SH-SY5Y (cell line): ENCODE data around the gene AGR3.

Experiments used
- GATA2 ChIP-seq: IDR thresholded peaks from 2 replicates; pipeline ENCODE4 v1.6.1; 2011; ENCODE audit warnings: mild to moderate bottlenecking, low read depth, low read length
- GATA3 ChIP-seq: IDR thresholded peaks from 2 replicates; pipeline ENCODE4 v1.6.1; 2011; ENCODE audit warnings: low read depth, mild to moderate bottlenecking, low read length, moderate library complexity

AGR3 gene

GRCh38 chr7:16867328-16867727, 14.5 kb downstream of the AGR3 start:
- TF ChIP-seq GATA3: no peak
- TF ChIP-seq GATA2: no peak

DNA sequence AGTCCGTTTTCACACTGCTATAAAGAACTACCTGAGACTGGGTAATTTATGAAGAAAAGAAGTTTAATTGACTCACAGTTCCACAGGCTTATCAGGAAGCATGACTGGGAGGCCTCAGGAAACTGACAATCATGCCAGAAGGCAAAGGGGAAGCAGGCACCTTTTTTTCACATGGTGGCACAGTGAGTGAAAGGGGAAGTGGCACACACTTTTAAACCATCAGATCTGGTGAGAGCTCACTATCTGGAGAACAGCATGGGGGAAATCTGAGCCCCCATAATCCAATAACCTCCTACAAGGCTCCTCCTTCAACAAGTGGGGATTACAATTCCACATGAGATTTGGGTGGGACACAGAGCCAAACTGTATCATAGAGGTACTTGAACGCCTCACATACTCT, 30.0 kb downstream of the AGR3 start:
- TF ChIP-seq GATA2 (no peak), GATA3 (no peak)

DNA sequence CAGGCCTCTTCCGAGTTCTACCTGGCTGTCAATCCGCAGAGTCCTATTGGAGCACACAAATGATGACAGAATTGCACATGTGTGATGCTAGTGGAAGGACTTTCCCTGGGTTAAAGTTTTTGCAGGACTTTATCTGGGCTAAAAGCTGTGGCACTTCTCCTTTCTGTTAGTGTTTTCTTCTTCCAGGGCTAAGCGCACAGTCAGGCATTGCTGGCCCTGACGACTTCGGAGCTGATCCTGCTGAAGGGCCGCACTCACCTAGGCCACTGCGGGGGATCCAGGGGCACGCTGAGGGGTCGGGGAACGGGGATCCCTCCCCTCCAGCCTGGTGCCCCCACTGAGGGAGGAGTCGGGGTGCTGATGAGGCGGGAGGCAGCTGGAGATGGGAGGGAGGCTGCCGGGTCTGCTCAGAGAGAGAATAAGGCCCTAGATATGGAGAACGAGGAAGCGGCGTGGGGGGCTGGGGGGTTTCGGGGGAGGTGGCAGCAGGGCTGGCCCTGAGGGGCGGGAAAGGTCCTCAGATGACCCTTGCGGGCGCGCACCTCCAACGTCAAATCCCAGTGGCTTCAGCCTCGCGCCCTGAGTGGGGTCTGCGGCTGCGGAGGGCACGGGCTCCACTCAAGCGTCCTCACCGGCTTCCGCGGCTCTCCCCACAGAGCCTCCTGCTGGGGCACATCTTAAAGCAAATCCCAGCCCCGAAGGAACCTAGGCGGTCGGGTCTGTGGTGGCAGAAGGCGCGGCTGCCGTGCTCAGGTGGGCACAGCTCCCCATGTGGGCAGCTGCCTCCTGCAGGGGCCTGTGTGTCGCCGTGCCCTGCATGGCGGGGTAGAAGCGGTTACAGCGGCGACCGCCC, 30.9 kb downstream of the AGR3 start:
- TF ChIP-seq GATA3 (no peak), GATA2 (no peak)

- no peak for TF ChIP-seq GATA2
- no peak for TF ChIP-seq GATA3
Measured at GRCh38 chr7:16849296-16850148, 32.3 kb downstream of the AGR3 start.

DNA sequence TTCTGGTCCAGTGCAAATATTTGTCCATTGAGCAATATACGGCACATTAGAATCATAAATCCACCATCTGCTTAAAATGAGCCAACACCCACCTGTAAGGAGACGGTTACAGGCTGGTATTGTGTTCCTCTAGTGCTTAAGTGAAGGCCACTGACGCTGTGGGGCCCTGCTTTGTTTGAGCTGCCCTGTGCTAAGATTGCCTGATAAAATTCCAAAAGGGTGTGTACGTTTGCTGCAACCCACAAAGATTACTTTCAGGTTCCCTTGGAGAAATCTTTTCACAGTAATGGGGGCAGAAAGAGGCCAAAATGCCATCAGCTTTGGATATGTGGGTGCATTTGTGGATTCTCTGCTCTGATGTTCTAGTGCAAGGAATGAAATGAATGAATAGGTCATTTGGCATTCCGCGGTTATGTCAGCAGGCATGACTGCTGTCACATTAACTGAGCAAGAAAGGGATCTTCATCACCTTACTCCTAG, 34.4 kb downstream of the AGR3 start:
- TF ChIP-seq GATA3 (no peak), GATA2 (no peak)

GRCh38 chr7:16846601-16847165, 35.1 kb downstream of the AGR3 start:
- TF ChIP-seq GATA2 (no peak), GATA3 (no peak)

DNA sequence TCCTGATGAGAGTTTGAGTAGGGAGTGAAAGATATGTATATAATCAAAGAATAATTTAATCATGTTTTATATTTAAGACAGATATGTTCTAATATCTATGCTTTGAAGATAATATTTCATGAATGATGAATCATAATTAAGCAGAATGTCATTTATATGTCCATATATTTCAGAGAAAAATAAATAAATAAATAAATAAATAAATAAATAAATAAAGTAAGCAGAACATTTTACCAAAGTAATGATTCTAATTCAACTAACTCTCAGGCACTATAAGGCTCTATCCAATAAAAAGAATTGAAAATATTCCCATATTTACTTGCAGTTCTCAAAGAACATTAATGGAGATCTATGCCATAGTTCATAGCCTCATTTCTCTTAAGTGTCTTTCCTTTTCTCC, 36.0 kb downstream of the AGR3 start:
- TF ChIP-seq GATA3: no peak
- TF ChIP-seq GATA2: no peak

- no peak for TF ChIP-seq GATA3
- TF ChIP-seq GATA2: no peak
Measured at GRCh38 chr7:16841681-16842080, 40.1 kb downstream of the AGR3 start.

- TF ChIP-seq GATA2 (no peak), GATA3 (no peak)
Measured at GRCh38 chr7:16840094-16840493, 41.7 kb downstream of the AGR3 start.

DNA sequence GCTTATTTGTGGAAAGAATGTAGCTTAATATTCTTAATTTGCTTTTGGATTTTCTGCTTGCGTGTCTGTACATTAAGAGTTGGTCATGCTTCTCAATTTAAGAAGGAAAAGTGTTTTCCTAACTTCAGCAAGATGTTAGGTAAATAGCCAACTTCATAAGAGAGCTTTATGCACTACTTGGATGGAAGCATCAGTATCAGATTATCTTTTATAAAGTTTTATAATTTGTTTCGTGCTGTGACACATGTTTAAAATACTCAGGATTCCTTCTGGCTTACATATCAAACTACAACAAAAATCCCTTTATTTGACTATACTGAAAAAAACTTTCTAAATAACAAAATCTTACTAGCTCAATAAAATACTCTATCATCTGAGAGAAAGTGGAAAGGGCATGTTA, 42.1 kb downstream of the AGR3 start:
- TF ChIP-seq GATA3 (no peak), GATA2 (no peak)

GRCh38 chr7:16838891-16839290, 42.9 kb downstream of the AGR3 start:
- TF ChIP-seq GATA2: no peak
- TF ChIP-seq GATA3: no peak

DNA sequence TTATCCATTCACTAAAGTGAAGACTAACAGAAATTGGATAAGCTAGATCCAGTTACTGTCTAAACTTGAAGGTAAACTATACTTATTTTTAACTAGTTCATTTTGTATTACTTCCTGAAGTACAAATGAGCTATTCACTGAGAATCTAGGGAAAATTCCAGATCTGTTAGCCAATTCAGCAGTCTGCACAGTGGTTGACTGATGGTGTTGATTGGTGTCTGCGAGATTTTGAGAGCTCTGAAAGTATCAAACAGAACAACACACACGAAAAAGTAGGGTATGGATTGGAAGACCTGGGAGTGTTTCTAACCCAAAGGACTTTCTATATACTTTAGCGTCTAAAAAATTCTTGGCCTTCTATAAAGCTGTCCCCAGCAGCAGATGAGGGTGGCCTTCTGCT, 43.4 kb downstream of the AGR3 start:
- no peak for TF ChIP-seq GATA3
- TF ChIP-seq GATA2: no peak

GRCh38 chr7:16836481-16836880, 45.3 kb downstream of the AGR3 start:
- no peak for TF ChIP-seq GATA3
- no peak for TF ChIP-seq GATA2

GRCh38 chr7:16833373-16833772, 48.4 kb downstream of the AGR3 start:
- no peak for TF ChIP-seq GATA2

GRCh38 chr7:16826060-16826459, 55.7 kb downstream of the AGR3 start:
- TF ChIP-seq GATA2: no peak
- TF ChIP-seq GATA3: no peak
